GM18511 (cell line): ENCODE results near the gene DEDD2.

Experiments
- ATAC-seq: cut with Tn5 transposase; IDR thresholded peaks from one replicate; pipeline ENCODE4 v1.9.1; 2021; ENCODE audit warnings: mild to moderate bottlenecking, moderate library complexity; ENCODE audit not compliant: unreplicated experiment

DEDD2 gene

GRCh38 chr19:42229855-42230351 is 12.4 kb upstream of the DEDD2 start:
- ATAC-seq: no peak

- ATAC-seq: no peak
Measured at GRCh38 chr19:42229301-42229854, 11.9 kb upstream of the DEDD2 start.

- no peak for ATAC-seq
Measured at GRCh38 chr19:42228641-42229040, 11.2 kb upstream of the DEDD2 start.

- ATAC-seq: no peak
Measured at GRCh38 chr19:42226886-42227285, 9.4 kb upstream of the DEDD2 start.

- no peak for ATAC-seq
Measured at GRCh38 chr19:42225718-42226292, 8.3 kb upstream of the DEDD2 start.

- no peak for ATAC-seq
Measured at GRCh38 chr19:42224940-42225717, 7.7 kb upstream of the DEDD2 start.

- ATAC-seq: no peak
Measured at GRCh38 chr19:42220751-42221097, 3.2 kb upstream of the DEDD2 start.

GRCh38 chr19:42219812-42220750 is 2.6 kb upstream of the DEDD2 start, which contains the start of gene ZNF526:
Gene ZNF526 (plus strand): TSS chr19:42220312. CDS start chr19:42224404, 4,092 bp downstream.
- ATAC-seq: peak; percentile 79

GRCh38 chr19:42216653-42217519 is 591 bp downstream of the DEDD2 start:
- peak; percentile 7 for ATAC-seq

GRCh38 chr19:42214810-42215485 is 2.5 kb downstream of the DEDD2 start:
- no peak for ATAC-seq

- no peak for ATAC-seq
Measured at GRCh38 chr19:42212886-42213285, 4.6 kb downstream of the DEDD2 start.

GRCh38 chr19:42208612-42209011 is 8.9 kb downstream of the DEDD2 start:
- no peak for ATAC-seq

GRCh38 chr19:42207767-42208271 is 9.7 kb downstream of the DEDD2 start:
- ATAC-seq: no peak

GRCh38 chr19:42206871-42207755 is 10.4 kb downstream of the DEDD2 start:
- ATAC-seq: no peak

GRCh38 chr19:42204664-42205063 is 12.8 kb downstream of the DEDD2 start:
- ATAC-seq: no peak

- ATAC-seq: no peak
Measured at GRCh38 chr19:42203700-42204099, 13.8 kb downstream of the DEDD2 start.

GRCh38 chr19:42202290-42202880 is 15.1 kb downstream of the DEDD2 start:
- ATAC-seq: no peak
